Stomach (tissue), 9 donors: ENCODE measurements around the gene ADGRA1. TPM values are rescaled to one million over a fixed set of nuclear protein-coding genes. Genes with fewer than 3 reads are reported as not detected.
A peak's percentile ranks its signal among the peaks of the same experiment; 100 is the strongest.

ENCODE experiments used
- DNase-seq, 2 donors: peaks; one replicate each; pipeline versions ENCODE4 v3.0.0 to v3.0.0-alpha.2; 2013 to 2019
- H3K27ac ChIP-seq, 5 donors: fragments of 200-600 bp in 4 of 5; sonication (generic) in 4 of 5; one replicate each; pipeline ENCODE4 v1.5.1; 2013 to 2019; ENCODE audit warnings: mild to moderate bottlenecking in 1 of 5, moderate library complexity in 1 of 5
- H3K27me3 ChIP-seq, 3 donors: fragments of 200-600 bp; sonication (generic); one replicate each; pipeline ENCODE4 v1.5.1; 2017 to 2019; ENCODE audit warnings: mixed run types in 1 of 3
- H3K36me3 ChIP-seq, 4 donors: fragments of 200-600 bp; sonication (generic); 1 replicate in 3 of 4; 2 replicates in 1 of 4; pipeline ENCODE4 v1.5.1; 2016 to 2019
- H3K4me1 ChIP-seq, 4 donors: fragments of 200-600 bp; sonication (generic); one replicate each; pipeline ENCODE4 v1.5.1; 2016 to 2019
- H3K4me3 ChIP-seq, 4 donors: fragments of 200-600 bp; sonication (generic) in 3 of 4; one replicate each; pipeline ENCODE4 v1.5.1; 2016 to 2019; ENCODE audit warnings: mild to moderate bottlenecking in 1 of 4
- H3K9me3 ChIP-seq, 4 donors: fragments of 200-600 bp; sonication (generic); one replicate each; pipeline ENCODE4 v1.5.1; 2016 to 2019
- EP300 ChIP-seq: sonication (generic); formaldehyde crosslinking; IDR thresholded peaks from one replicate; pipeline ENCODE4 v1.6.1; 2017; ENCODE audit warnings: antibody characterized with exemption
- POLR2A ChIP-seq, 4 donors: fragments of 450-650 bp; IDR thresholded peaks; one replicate each; pipeline ENCODE4 v1.6.1; 2016; ENCODE audit warnings: antibody characterized with exemption in 4 of 4, control low read depth in 2 of 4, mild to moderate bottlenecking in 1 of 4, moderate library complexity in 1 of 4
- POLR2AphosphoS5 ChIP-seq, 3 donors: sonication (generic); formaldehyde crosslinking; IDR thresholded peaks; one replicate each; pipeline ENCODE4 v1.6.1; 2016; ENCODE audit warnings: antibody characterized with exemption in 3 of 3
- WGBS, 5 donors: extraction: QIAGEN DNeasy Blood & Tissue Kit in 3 of 5; methylation state at CpG; one replicate each; pipeline versions ENCODE4 v1.1.5 to v1.1.7; 2013 to 2018; 5-methylcytosine and 5-hydroxymethylcytosine counted together
- intact Hi-C: fragments of 100-400 bp; cut with DNase I; formaldehyde crosslinking; loops from one replicate; pipeline ENCODE4 v1.15.1; 2023; ENCODE audit warnings: low total_unique reads
- polyA plus RNA-seq, 3 donors: library from polyadenylated mRNA; stranded (reverse); fragments of 200-250 nt; gene quantifications; one replicate each; pipeline ENCODE4 v1.2.3, GENCODE V29; 2013
- total RNA-seq, 5 donors: library from RNA; depleted of rRNA; stranded (reverse); fragments of >200 nt; gene quantifications; one replicate each; pipeline versions ENCODE4 v1.1.0 to v1.2.3, GENCODE V29; 2014 to 2016
- TF ChIP-seq, protein P1 (sequence below), 7 experiments: fragments of 450-650 bp in 4 of 7; fragments of 200-600 bp in 3 of 7; sonication (generic) in 3 of 7; IDR thresholded peaks; one replicate each; pipeline ENCODE4 v1.5.1; 2016 to 2019; ENCODE audit warnings: antibody characterized with exemption in 7 of 7, control low read depth in 2 of 7, mild to moderate bottlenecking in 1 of 7
- donor health status: healthy with polysubstance abuse.
- donor health status: Bipolar disorder and iron deficiency.
- donor health status: healthy.

The ADGRA1 gene
- total and polyA plus RNA-seq, 8 donors: under 0.01 to 0.73 (median 0.14) TPM; not detected in 5

DNA sequence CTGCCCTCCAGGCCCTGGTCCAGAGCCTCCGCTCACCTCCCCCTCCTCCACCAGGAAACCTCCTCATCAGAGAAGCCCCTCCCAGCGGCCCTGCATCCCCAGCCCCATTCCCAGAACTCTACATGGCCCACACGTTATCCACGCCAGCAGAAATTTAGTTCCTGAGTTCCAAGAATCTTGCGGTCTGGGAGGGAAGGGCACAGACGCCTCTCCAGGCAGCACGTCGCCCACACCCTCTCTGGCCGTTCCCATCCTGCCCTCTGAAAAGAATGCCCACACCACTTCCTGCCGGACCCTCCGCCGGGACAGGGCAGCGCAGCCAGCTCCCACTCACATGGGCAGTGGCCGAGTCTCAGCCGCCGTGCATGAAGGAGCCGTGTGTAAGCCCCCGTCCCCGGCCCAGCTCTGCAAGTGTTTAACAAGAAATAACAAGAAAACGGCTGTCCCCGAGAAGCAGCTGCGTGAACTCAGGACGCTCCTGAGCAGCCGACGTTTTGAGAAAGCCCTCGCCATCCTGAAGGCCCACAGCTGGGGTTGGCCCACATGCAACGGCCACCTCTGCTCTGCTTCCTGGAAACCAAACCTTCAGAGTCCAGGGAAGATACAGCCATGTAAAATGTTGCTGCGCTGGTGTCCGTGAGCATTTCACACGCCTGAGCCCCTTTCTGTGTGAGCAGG lies 17.4 kb downstream of the ADGRA1 start:
- Histone ChIP-seq H3K27ac (no peak overlapping the region), H3K4me3 (no peak overlapping the region), H3K36me3 (no peaks in the 10 kb centered on the region), H3K4me1 (peaks cover 0 to 16% (median 10%) of the 10 kb centered on the region in 4 donors), H3K27me3 (peaks cover 0 to 65% (median 19%) of the 10 kb centered on the region in 3 donors), H3K9me3 (peaks cover 8 to 35% (median 29%) of the 10 kb centered on the region in 4 donors)
- intact Hi-C loops: no loop called here
- peak in 1 of 2 donors; percentile 43 for DNase-seq
- 67 to 78% (median 71%) methylated on average over 27 to 30 of the region's 30 CpGs for WGBS, 5 donors
- TF ChIP-seq, protein P1, sequence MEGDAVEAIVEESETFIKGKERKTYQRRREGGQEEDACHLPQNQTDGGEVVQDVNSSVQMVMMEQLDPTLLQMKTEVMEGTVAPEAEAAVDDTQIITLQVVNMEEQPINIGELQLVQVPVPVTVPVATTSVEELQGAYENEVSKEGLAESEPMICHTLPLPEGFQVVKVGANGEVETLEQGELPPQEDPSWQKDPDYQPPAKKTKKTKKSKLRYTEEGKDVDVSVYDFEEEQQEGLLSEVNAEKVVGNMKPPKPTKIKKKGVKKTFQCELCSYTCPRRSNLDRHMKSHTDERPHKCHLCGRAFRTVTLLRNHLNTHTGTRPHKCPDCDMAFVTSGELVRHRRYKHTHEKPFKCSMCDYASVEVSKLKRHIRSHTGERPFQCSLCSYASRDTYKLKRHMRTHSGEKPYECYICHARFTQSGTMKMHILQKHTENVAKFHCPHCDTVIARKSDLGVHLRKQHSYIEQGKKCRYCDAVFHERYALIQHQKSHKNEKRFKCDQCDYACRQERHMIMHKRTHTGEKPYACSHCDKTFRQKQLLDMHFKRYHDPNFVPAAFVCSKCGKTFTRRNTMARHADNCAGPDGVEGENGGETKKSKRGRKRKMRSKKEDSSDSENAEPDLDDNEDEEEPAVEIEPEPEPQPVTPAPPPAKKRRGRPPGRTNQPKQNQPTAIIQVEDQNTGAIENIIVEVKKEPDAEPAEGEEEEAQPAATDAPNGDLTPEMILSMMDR (IDR thresholded peaks at IDR 0.05): no peak
- no peak for TF ChIP-seq EP300
- no peak for TF ChIP-seq POLR2AphosphoS5 (IDR thresholded peaks at IDR 0.05)
- TF ChIP-seq POLR2A (IDR thresholded peaks at IDR 0.05): no peak

DNA sequence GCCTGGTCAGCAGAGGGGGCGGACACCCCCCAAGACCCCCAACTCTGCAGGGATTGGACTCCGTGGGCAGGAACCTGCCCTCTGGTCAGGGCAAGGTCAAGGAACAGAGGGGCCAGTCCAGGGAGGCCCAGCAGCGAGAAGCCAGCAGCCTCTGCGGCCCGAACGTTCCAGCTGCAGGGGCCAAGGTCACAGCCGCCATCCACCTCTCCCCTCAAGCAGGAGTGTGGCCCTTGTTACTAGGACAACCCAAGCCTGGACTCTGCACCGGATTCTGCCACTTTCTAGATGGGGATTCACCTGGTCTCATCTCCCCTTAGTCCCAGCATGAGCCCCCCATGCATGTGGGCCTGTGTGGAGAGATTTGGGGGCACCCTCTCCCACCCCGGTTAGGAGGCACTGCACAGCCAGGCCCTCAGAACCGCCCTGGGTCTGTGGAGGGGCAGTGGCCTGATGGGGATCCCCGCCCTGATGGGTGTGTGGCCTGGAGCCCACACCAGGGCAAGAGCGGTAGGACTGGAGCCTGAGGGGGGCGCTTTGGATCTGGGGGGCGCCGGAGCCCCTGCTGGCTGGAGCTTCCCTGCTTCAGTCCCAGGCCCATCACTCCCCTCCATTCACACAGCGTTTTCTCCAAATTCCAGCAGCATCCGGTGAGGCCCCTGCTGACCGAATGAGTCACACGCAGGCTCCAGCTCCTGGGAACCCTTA lies 18.1 kb downstream of the ADGRA1 start:
- intact Hi-C loops: no loop called here
- H3K27me3 ChIP-seq: peaks cover 0 to 61% (median 12%) of the 10 kb centered on the region in 3 donors
- 75 to 87% (median 80%) methylated on average over 13 to 19 of the region's 19 CpGs for WGBS, 5 donors
- H3K36me3 ChIP-seq: no peaks in the 10 kb centered on the region
- H3K27ac ChIP-seq: no peak overlapping the region
- DNase-seq: no peak
- peaks cover 0 to 18% (median 14%) of the 10 kb centered on the region in 4 donors for H3K4me1 ChIP-seq
- H3K9me3 ChIP-seq: peaks cover 8 to 35% (median 29%) of the 10 kb centered on the region in 4 donors
- TF ChIP-seq POLR2A (IDR thresholded peaks at IDR 0.05) (no peak), EP300 (no peak), POLR2AphosphoS5 (IDR thresholded peaks at IDR 0.05) (no peak)
- TF ChIP-seq, protein P1 (IDR thresholded peaks at IDR 0.05): no peak
- H3K4me3 ChIP-seq: no peak overlapping the region

DNA sequence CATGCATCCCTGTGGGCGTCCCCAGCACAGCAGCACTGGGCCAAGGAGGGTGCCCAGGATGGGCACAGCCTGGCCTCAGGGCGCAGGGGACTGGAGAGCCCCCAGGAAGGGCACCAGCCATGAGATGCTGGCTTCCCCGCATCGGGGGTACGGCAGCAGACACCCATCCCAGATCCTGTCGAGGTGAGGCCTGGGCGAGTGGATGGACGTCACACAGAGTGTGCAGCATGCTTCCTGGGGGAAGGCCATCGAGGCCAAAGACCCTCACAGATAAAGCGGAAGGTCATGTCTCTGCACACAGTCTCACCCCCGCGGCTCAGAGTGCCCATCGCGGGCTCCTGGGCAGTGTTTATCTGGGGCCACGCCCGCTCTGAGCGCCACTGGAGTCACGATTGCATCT lies 18.8 kb downstream of the ADGRA1 start:
- H3K36me3 ChIP-seq: no peaks in the 10 kb centered on the region
- intact Hi-C loops: no loop called here
- H3K27ac ChIP-seq: no peak overlapping the region
- peaks cover 8 to 35% (median 29%) of the 10 kb centered on the region in 4 donors for H3K9me3 ChIP-seq
- peaks cover 0 to 56% (median 7%) of the 10 kb centered on the region in 3 donors for H3K27me3 ChIP-seq
- H3K4me3 ChIP-seq: no peak overlapping the region
- TF ChIP-seq POLR2A (IDR thresholded peaks at IDR 0.05): no peak
- TF ChIP-seq, protein P1 (IDR thresholded peaks at IDR 0.05): no peak
- no peak for TF ChIP-seq POLR2AphosphoS5 (IDR thresholded peaks at IDR 0.05)
- TF ChIP-seq EP300: no peak
- 85 to 94% (median 93%) methylated on average over 9 to 18 of the region's 18 CpGs for WGBS, 5 donors
- peaks cover 0 to 14% (median 11%) of the 10 kb centered on the region in 4 donors for H3K4me1 ChIP-seq
- no peak for DNase-seq

DNA sequence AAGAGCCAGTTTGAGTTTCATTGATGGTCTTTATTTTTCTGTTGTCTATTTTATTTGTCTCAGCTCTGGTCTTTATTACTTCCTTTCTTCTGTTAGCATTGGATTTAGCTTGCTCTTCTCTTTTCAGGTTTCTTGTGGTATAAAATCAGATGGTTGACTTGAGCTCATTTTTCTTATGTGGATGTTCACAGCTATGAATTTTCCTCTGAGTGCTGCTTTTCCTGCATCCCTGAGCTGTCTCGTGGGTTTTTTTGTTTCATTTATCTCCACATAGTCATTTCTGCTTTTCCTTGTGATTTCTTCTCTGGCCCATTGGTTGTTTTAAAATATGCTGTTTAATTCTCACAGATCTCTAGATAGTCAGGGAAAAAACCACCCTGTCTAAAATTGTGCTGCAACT lies 19.7 kb downstream of the ADGRA1 start:
- Histone ChIP-seq H3K27ac (no peak overlapping the region), H3K4me1 (peaks cover 0 to 14% (median 11%) of the 10 kb centered on the region in 4 donors), H3K4me3 (no peak overlapping the region), H3K27me3 (peaks cover 0 to 46% (median 7%) of the 10 kb centered on the region in 3 donors), H3K36me3 (no peaks in the 10 kb centered on the region), H3K9me3 (peaks cover 8 to 35% (median 29%) of the 10 kb centered on the region in 4 donors)
- WGBS, 5 donors: 70 to 90% (median 88%) methylated on average over 1 of the region's 1 CpG
- TF ChIP-seq POLR2A (IDR thresholded peaks at IDR 0.05) (no peak), EP300 (no peak), POLR2AphosphoS5 (IDR thresholded peaks at IDR 0.05) (no peak)
- TF ChIP-seq, protein P1 (IDR thresholded peaks at IDR 0.05): no peak
- DNase-seq: no peak
- intact Hi-C loops: no loop called here
